Stomach (tissue), 9 donors: ENCODE data around the gene DNAJC8. TPM values are rescaled to one million over a fixed set of nuclear protein-coding genes. Genes with fewer than 3 reads are reported as not detected.

Experiments
- DNase-seq, 2 donors: peaks; one replicate each; pipeline versions ENCODE4 v3.0.0 to v3.0.0-alpha.2; 2013 to 2019
- H3K27ac ChIP-seq, 5 donors: fragments of 200-600 bp in 4 of 5; sonication (generic) in 4 of 5; one replicate each; pipeline ENCODE4 v1.5.1; 2013 to 2019; ENCODE audit warnings: mild to moderate bottlenecking in 1 of 5, moderate library complexity in 1 of 5
- H3K27me3 ChIP-seq, 3 donors: fragments of 200-600 bp; sonication (generic); one replicate each; pipeline ENCODE4 v1.5.1; 2017 to 2019; ENCODE audit warnings: mixed run types in 1 of 3
- H3K36me3 ChIP-seq, 4 donors: fragments of 200-600 bp; sonication (generic); 1 replicate in 3 of 4; 2 replicates in 1 of 4; pipeline ENCODE4 v1.5.1; 2016 to 2019
- H3K4me1 ChIP-seq, 4 donors: fragments of 200-600 bp; sonication (generic); one replicate each; pipeline ENCODE4 v1.5.1; 2016 to 2019
- H3K4me3 ChIP-seq, 4 donors: fragments of 200-600 bp; sonication (generic) in 3 of 4; one replicate each; pipeline ENCODE4 v1.5.1; 2016 to 2019; ENCODE audit warnings: mild to moderate bottlenecking in 1 of 4
- H3K9me3 ChIP-seq, 4 donors: fragments of 200-600 bp; sonication (generic); one replicate each; pipeline ENCODE4 v1.5.1; 2016 to 2019
- EP300 ChIP-seq: sonication (generic); formaldehyde crosslinking; IDR thresholded peaks from one replicate; pipeline ENCODE4 v1.6.1; 2017; ENCODE audit warnings: antibody characterized with exemption
- POLR2A ChIP-seq, 4 donors: fragments of 450-650 bp; IDR thresholded peaks; one replicate each; pipeline ENCODE4 v1.6.1; 2016; ENCODE audit warnings: antibody characterized with exemption in 4 of 4, control low read depth in 2 of 4, mild to moderate bottlenecking in 1 of 4, moderate library complexity in 1 of 4
- POLR2AphosphoS5 ChIP-seq, 3 donors: sonication (generic); formaldehyde crosslinking; IDR thresholded peaks; one replicate each; pipeline ENCODE4 v1.6.1; 2016; ENCODE audit warnings: antibody characterized with exemption in 3 of 3
- WGBS, 5 donors: extraction: QIAGEN DNeasy Blood & Tissue Kit in 3 of 5; methylation state at CpG; one replicate each; pipeline versions ENCODE4 v1.1.5 to v1.1.7; 2013 to 2018; 5-methylcytosine and 5-hydroxymethylcytosine counted together
- intact Hi-C: fragments of 100-400 bp; cut with DNase I; formaldehyde crosslinking; loops from one replicate; pipeline ENCODE4 v1.15.1; 2023; ENCODE audit warnings: low total_unique reads
- polyA plus RNA-seq, 3 donors: library from polyadenylated mRNA; stranded (reverse); fragments of 200-250 nt; gene quantifications; one replicate each; pipeline ENCODE4 v1.2.3, GENCODE V29; 2013
- total RNA-seq, 5 donors: library from RNA; depleted of rRNA; stranded (reverse); fragments of >200 nt; gene quantifications; one replicate each; pipeline versions ENCODE4 v1.1.0 to v1.2.3, GENCODE V29; 2014 to 2016
- TF ChIP-seq, protein P1 (sequence below), 7 experiments: fragments of 450-650 bp in 4 of 7; fragments of 200-600 bp in 3 of 7; sonication (generic) in 3 of 7; IDR thresholded peaks; one replicate each; pipeline ENCODE4 v1.5.1; 2016 to 2019; ENCODE audit warnings: antibody characterized with exemption in 7 of 7, control low read depth in 2 of 7, mild to moderate bottlenecking in 1 of 7
- donor health status: healthy with polysubstance abuse.
- donor health status: Bipolar disorder and iron deficiency.
- donor health status: healthy.

Gene DNAJC8
- total and polyA plus RNA-seq, 8 donors: 38.4 to 111 (median 74.4) TPM

DNA sequence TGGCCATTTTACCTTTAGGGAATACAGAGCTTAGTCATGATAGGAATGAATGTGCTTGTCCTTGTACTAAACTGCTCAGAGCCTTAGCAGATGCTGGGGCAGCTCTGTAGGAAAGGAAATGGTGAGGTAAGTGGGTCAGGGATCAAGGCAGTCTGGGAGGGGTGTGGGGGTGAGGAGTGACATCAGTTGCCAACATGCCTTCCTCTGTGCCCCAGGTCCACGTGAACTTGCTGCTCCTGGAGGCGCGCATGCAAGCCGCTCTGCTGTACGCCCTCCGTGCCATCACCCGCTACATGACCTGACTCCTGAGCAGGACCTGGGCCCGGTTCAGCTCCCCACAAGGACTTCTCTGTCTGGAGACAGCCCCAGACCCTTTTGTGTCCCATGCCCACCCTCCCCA lies 47.7 kb upstream of the DNAJC8 start:
- TF ChIP-seq, protein P1, sequence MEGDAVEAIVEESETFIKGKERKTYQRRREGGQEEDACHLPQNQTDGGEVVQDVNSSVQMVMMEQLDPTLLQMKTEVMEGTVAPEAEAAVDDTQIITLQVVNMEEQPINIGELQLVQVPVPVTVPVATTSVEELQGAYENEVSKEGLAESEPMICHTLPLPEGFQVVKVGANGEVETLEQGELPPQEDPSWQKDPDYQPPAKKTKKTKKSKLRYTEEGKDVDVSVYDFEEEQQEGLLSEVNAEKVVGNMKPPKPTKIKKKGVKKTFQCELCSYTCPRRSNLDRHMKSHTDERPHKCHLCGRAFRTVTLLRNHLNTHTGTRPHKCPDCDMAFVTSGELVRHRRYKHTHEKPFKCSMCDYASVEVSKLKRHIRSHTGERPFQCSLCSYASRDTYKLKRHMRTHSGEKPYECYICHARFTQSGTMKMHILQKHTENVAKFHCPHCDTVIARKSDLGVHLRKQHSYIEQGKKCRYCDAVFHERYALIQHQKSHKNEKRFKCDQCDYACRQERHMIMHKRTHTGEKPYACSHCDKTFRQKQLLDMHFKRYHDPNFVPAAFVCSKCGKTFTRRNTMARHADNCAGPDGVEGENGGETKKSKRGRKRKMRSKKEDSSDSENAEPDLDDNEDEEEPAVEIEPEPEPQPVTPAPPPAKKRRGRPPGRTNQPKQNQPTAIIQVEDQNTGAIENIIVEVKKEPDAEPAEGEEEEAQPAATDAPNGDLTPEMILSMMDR (IDR thresholded peaks at IDR 0.05): no peak
- no peak for TF ChIP-seq POLR2A (IDR thresholded peaks at IDR 0.05)
- TF ChIP-seq EP300: no peak
- TF ChIP-seq POLR2AphosphoS5 (IDR thresholded peaks at IDR 0.05): no peak
- Histone ChIP-seq H3K27ac (peak overlapping the region in 2 of 5 donors; percentile 27 to 30), H3K27me3 (no peaks in the 10 kb centered on the region), H3K4me3 (no peak overlapping the region), H3K36me3 (peaks cover 36 to 76% (median 76%) of the 10 kb centered on the region in 4 donors), H3K4me1 (peaks cover 0 to 8% (median 3%) of the 10 kb centered on the region in 4 donors), H3K9me3 (no peaks in the 10 kb centered on the region)
- no peak for DNase-seq
- 80 to 95% (median 90%) methylated on average over 8 of the region's 8 CpGs for WGBS, 5 donors
- intact Hi-C loops: no loop called here

DNA sequence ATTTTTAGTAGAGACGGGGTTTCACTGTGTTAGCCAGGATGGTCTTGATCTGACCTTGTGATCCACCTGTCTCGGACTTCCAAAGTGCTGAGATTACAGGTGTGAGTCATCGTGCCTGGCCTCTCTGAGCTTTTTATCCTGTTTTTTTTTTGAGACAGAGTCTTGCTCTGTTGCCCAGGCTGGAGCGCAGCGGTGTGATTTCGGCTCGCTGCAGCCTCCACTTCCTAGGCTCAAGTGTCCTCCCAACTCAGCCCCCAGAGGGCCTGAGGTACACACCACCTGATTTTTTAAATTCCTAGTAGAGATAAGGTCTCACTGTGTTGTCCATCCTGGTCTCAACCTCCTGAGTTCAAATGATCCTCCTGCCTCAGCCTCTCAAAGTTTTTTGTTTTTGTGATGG lies 46.9 kb upstream of the DNAJC8 start:
- Histone ChIP-seq H3K4me1 (peaks cover 0 to 8% (median 3%) of the 10 kb centered on the region in 4 donors), H3K36me3 (peaks cover 37 to 84% (median 84%) of the 10 kb centered on the region in 4 donors), H3K27me3 (no peaks in the 10 kb centered on the region), H3K27ac (no peak overlapping the region), H3K9me3 (no peaks in the 10 kb centered on the region), H3K4me3 (no peak overlapping the region)
- no peak for TF ChIP-seq POLR2AphosphoS5 (IDR thresholded peaks at IDR 0.05)
- TF ChIP-seq, protein P1 (IDR thresholded peaks at IDR 0.05): no peak
- TF ChIP-seq EP300: no peak
- no peak for TF ChIP-seq POLR2A (IDR thresholded peaks at IDR 0.05)
- intact Hi-C loops: no loop called here
- no peak for DNase-seq
- WGBS, 5 donors: 90 to 97% (median 95%) methylated on average over 7 of the region's 7 CpGs

DNA sequence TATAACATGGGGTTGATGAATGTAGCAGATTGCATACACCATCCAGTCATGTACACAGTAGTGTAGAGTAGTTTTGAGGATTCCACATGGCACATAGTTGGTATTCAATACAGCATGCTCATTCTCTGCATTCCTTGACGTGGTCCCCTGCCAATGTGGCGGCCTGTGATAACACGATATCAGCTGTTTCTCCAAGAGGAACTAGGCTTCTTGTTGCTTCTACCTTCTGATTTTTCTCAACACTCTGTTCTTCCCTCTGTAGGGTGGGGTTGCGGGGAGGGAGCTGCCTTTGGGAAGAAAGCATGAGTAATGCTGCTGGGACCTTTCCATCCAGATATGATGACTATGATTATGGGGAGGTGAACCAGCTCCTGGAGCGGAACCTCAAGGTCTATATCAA lies 45.9 kb upstream of the DNAJC8 start:
- WGBS, 5 donors: 89 to 99% (median 93%) methylated on average over 5 of the region's 5 CpGs
- intact Hi-C loops: no loop called here

DNA sequence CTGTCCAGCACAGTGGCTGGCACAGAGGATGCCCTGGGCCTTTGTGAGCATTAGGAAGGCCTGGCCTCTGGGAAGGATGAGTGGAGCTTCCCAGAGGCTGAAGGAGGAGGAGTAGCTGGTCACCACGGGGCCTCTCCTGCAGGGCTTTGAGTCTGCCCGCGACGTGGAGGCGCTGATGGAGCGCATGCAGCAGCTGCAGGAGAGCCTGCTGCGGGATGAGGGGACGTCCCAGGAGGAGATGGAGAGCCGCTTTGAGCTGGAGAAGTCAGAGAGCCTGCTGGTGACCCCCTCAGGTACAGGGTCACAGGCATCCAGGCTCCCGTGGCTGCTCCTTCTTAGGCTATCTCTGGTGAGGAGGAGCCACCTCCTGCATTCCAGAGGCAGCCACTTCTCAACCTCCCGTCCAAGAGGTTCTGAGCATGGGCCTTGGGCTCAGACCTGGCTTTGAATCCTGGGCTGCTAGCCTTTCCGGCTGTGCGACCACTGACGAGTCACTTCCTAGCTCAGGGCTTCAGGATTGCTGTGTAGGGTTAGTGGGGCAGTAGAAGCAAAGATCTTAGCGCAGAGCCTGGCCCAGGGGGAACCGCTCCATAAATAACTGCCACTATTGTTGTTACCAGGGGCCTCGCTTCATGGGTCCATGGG lies 40.5 kb upstream of the DNAJC8 start:
- Histone ChIP-seq H3K4me1 (peaks cover 0 to 4% (median 0%) of the 10 kb centered on the region in 4 donors), H3K36me3 (peaks cover 35 to 94% (median 85%) of the 10 kb centered on the region in 4 donors), H3K27ac (no peak overlapping the region), H3K9me3 (no peaks in the 10 kb centered on the region), H3K4me3 (no peak overlapping the region), H3K27me3 (no peaks in the 10 kb centered on the region)
- TF ChIP-seq POLR2AphosphoS5 (IDR thresholded peaks at IDR 0.05): no peak
- no peak for TF ChIP-seq EP300
- TF ChIP-seq, protein P1 (IDR thresholded peaks at IDR 0.05): no peak
- TF ChIP-seq POLR2A (IDR thresholded peaks at IDR 0.05): no peak
- no peak for DNase-seq
- WGBS, 5 donors: 84 to 90% (median 87%) methylated on average over 17 of the region's 17 CpGs
- intact Hi-C loops: no loop called here

More for the DNA sequence above, 45.9 kb upstream of the DNAJC8 start:
- Histone ChIP-seq H3K9me3 (no peaks in the 10 kb centered on the region), H3K27me3 (no peaks in the 10 kb centered on the region), H3K4me1 (peaks cover 0 to 8% (median 3%) of the 10 kb centered on the region in 4 donors), H3K27ac (no peak overlapping the region), H3K36me3 (peaks cover 46 to 94% (median 93%) of the 10 kb centered on the region in 4 donors), H3K4me3 (no peak overlapping the region)
- no peak for DNase-seq
- TF ChIP-seq, protein P1 (IDR thresholded peaks at IDR 0.05): no peak
- TF ChIP-seq POLR2A (IDR thresholded peaks at IDR 0.05): no peak
- TF ChIP-seq EP300: no peak
- TF ChIP-seq POLR2AphosphoS5 (IDR thresholded peaks at IDR 0.05): no peak
